HG02981 (cell line): Measurements from ENCODE around the gene LRRN3.

Experiments used
- ATAC-seq: cut with Tn5 transposase; IDR thresholded peaks from one replicate; pipeline ENCODE4 v1.9.1; 2021; ENCODE audit warnings: mild to moderate bottlenecking, moderate library complexity; ENCODE audit not compliant: unreplicated experiment

LRRN3 gene

GRCh38 chr7:111103678-111104274 lies 12.8 kb downstream of the LRRN3 start:
- ATAC-seq = no peak

GRCh38 chr7:111104710-111105109 lies 13.8 kb downstream of the LRRN3 start:
- no peak for ATAC-seq

- ATAC-seq = no peak
Measured at GRCh38 chr7:111105269-111105668, 14.3 kb downstream of the LRRN3 start.

- ATAC-seq = no peak
Measured at GRCh38 chr7:111107579-111107978, 16.7 kb downstream of the LRRN3 start.

DNA sequence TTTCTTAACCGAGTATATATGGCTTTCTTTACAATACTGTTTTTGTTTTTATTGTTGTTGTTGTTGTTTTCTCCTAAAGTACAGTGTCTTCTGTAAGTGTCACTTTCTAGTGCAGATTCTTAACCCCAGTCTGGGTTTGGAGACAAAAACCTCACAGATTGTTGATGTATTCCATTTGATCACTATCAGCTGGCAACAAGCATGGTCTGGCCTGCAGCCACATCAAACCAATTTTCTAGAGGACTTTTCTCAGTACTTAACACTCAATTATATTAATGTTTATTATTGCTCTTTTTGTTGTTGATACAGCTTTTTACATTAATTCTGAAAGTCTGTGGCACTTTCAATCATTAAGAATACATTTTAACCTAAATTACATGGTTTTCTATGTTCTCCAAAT lies 17.1 kb downstream of the LRRN3 start:
- ATAC-seq = no peak

GRCh38 chr7:111108496-111108895 lies 17.6 kb downstream of the LRRN3 start:
- no peak for ATAC-seq

- no peak for ATAC-seq
Measured at GRCh38 chr7:111112439-111112838, 21.5 kb downstream of the LRRN3 start.

GRCh38 chr7:111113263-111114017 lies 22.5 kb downstream of the LRRN3 start:
- ATAC-seq = peak; percentile 66

GRCh38 chr7:111115966-111116365 lies 25.0 kb downstream of the LRRN3 start:
- no peak for ATAC-seq

GRCh38 chr7:111126987-111127386 lies 36.1 kb downstream of the LRRN3 start:
- ATAC-seq = no peak

DNA sequence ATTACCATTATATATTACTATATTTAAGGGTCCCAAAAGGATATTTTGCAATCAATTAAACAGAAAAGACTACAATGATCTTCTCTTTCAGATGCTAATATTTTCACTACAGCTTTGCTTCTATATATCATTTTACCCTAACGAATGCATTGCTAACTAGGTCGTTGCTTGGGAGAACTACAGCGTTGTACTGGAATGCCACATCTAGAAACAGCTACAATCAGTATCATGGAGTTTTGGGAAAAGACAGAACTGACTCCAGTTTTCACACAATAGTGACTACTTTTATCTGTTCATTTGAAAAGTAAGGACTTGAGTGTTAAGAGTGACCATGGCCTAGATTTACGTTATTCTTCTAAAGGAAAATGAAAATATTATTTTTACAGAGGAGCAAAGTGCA lies 38.5 kb downstream of the LRRN3 start:
- no peak for ATAC-seq

GRCh38 chr7:111132833-111133232 lies 41.9 kb downstream of the LRRN3 start:
- no peak for ATAC-seq

DNA sequence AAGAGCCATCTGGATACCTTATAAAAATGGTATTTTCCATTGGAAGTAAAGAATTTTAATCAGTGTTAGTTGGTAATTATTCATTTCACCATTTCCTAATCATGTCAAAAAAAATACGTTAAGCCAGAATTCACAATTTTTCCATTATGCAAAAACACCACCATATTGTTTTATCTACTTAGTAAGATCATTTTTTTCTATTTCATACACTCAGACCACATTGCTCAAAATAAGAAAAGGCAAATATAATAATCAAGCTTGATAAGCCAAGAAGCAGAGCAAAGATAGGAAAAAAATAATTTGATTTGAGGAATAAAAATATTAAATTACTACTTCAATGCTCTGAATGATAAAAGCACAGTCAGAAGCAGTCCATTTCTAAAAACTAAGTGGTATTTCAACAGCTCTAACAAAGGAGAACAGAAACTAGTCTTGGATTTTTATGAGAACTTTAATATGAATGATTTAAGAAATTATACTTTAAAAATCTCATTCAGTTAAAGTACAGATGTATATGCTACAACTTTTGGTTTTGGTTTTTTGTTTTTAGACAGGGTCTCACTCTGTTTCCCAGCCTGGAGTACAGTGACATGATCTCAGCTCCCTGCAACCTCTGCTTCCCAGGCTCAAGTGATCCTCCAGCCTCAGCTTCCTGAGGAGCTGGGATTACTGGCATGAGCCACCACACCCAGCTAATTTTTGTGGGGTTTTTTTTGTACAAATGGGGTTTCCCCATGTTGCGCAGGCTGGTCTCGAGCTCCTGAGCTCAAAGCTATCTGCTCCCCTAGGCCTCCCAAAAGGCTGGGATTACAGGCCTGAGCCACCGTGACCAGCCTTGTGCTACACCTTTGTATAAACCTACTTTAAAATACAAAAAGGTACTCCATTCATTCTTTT lies 46.6 kb downstream of the LRRN3 start:
- peak; percentile 63 for ATAC-seq

DNA sequence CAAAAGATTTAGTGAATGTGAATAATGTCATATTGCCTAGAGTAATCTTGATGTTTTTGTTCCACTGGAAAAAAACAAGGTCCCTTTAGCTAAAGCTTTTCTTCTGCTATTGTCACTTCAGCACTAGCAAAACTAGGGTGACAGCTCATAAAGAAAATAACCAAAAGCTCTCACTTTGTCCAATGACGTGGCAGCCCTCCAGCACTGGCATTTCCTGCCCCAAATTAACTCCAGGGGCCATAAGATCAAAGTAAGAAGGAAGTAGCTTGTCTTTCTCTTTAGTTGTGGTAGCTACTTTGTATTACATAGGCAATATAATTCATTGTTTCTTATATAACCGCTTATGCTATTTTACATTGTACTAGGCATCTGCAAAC lies 47.3 kb downstream of the LRRN3 start:
- ATAC-seq = peak; percentile 95

DNA sequence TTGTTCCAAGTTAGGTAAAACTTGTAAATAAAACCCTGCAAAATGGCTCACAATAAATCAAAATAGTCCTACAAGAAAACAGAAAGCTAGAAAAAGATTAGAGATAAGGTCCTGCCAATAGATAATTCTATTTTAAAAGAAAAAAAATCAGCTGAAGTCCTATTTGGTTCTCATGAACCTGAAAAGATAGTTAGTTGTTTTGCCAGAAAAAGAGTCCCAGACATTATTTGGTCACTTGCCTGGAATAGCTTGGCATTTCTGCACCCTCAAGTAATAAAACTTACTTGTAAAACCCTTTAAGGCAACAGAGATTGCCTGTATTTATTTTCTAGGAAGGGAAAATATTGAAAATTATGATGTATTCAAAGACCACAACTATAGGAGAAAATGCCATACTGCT lies 47.7 kb downstream of the LRRN3 start:
- no peak for ATAC-seq

DNA sequence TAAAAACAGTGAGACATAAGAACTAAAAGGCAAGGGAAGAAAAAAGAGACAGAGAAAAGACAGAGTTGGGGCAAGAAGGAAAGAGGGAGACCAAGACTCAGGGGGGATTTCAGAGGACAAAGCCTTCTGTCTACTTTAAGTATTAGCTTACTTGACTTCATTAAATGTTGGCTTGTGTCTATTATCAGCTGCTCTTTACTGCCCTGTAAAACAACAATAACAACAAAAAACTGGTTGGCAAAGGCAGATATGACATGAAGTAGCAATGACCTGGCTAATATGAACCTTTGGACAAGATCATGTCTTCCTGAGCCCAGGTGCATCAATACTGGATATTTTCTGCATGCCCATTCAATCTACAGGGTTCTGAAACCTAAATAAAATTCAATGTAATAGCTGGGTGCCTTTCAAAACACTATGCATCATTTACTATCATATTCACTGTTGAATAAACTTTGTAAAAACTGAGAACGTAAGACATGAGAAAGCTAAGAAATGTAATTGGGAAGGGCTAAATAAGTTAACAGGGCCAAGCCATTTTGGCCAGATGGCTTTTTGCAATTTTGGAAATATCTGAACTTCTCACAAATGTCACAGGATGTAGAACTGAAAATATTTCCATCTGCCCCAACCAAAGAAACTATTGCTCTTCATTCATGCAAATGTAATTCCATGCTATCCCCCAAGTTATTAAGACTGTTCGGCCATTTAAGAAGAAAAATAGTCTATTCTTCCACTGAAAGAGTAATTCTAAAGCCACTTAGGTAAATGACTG lies 49.4 kb downstream of the LRRN3 start:
- no peak for ATAC-seq

DNA sequence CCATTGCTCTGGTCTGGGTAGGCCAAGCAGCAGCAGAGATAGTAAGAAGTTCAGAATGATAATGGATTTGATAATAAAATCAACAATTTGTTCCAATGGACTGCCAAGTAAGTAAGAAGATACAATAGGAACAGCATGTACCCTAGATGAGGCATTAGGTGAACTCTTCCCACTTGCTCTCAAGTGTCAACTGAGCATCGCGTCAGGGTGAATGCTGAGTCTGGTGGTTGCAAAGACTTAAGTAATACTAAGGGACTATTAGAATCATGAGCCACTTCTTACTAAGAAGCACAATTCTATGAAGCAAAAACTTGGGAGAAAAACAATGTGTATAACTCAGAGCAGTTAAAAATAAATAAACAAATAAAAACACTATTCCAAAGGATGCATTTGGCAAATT lies 54.5 kb downstream of the LRRN3 start:
- no peak for ATAC-seq

DNA sequence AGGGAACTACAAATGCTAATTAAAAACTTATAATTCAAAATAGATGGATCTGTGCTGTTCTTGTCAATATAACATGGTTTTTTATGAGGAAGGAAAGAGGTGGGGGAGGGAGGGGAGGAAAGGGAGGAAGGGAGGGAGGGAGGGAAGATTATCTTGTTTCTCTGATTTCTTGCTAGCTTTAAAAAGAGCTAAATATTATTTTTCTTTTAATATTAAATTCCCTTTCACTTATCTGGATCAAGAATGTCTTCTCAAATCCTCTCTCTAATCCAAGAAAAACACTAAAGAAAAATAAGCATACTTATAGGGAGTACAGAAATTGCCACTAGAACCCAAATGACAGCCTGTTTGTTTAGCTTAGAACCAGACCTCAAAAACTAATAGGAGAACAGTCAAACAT lies 55.2 kb downstream of the LRRN3 start:
- no peak for ATAC-seq

GRCh38 chr7:111147708-111148533 lies 57.0 kb downstream of the LRRN3 start:
- ATAC-seq = no peak

GRCh38 chr7:111150709-111151108 lies 59.8 kb downstream of the LRRN3 start:
- no peak for ATAC-seq
